H1 (cell line): Measurements from ENCODE around the gene OSM. TPM values are rescaled to one million over a fixed set of nuclear protein-coding genes. Genes with fewer than 3 reads are reported as not detected.

ENCODE experiments used
- SP2 ChIP-seq: IDR thresholded peaks from 2 replicates; pipeline ENCODE4 v1.6.1; 2012; ENCODE audit warnings: mild to moderate bottlenecking, low read length, inconsistent platforms
- polyA plus RNA-seq, 7 experiments: library from polyadenylated mRNA; depleted of rRNA in 3 of 7; stranded (reverse) in 5 of 7; unstranded in 2 of 7; fragments of >200 nt in 5 of 7; fragments of 200-250 nt in 2 of 7; gene quantifications; 1 replicate in 5 of 7; 2 replicates in 1 of 7; 4 replicates in 1 of 7; pipeline versions ENCODE4 v1.2.1 to v1.2.3, GENCODE V29; 2011 to 2013; ENCODE audit warnings: missing spikeins in 2 of 7, mixed read lengths in 2 of 7
- total RNA-seq: library from RNA; stranded (reverse); fragmentation: NEBNext Ultra II Directional; extraction: Animal tissue kit (Norgen Biotek cat#: 25700); gene quantifications from 2 replicates; pipeline ENCODE4 v1.2.1, GENCODE V29; 2021

The OSM gene
- total and polyA plus RNA-seq, 2 of the 8 experiments (the other 6 are each of a cell fraction or from before 2014, with no cell fraction given): not detected

DNA sequence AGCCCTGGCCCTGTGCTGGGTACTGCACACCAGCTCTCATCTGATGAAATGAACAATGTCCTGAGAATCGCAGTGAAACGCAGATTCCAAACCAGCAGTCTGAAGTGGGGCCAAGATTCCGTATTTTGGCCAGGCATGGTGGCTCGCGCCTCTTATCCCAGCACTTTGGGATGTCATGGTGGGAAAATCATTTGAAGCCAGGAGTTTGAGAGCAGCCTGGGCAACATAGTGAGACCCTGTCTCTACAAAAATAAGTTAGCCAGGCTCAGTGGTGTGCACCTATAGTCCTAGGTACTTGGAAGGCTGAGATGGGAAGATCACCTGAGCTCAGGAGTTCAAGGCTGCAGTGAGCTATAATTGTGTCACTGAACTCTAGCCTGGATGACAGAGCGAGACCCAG lies 33.1 kb downstream of the OSM start (continued):
- TF ChIP-seq SP2: no peak
- TF ChIP-seq, all 59 proteins: peak for 0
